Midbrain (tissue), 1 donor: ENCODE data around the gene RERE.

Experiments
- DNase-seq: peaks from one replicate; lab custom pipeline; 2025; lab: John Stamatoyannopoulos, UW

The RERE gene

GRCh38 chr1:8570465-8570864, 247.0 kb downstream of the RERE start:
- no peak for DNase-seq

GRCh38 chr1:8569242-8569641, 248.2 kb downstream of the RERE start:
- DNase-seq, result no peak

GRCh38 chr1:8568837-8569236, 248.6 kb downstream of the RERE start:
- no peak for DNase-seq

GRCh38 chr1:8567146-8567545, 250.3 kb downstream of the RERE start:
- no peak for DNase-seq

GRCh38 chr1:8565802-8566201, 251.6 kb downstream of the RERE start:
- DNase-seq, result no peak

- DNase-seq, result no peak
Observed at GRCh38 chr1:8563944-8564537, 253.4 kb downstream of the RERE start.

GRCh38 chr1:8562881-8563865, 254.3 kb downstream of the RERE start:
- no peak for DNase-seq

GRCh38 chr1:8562222-8562621, 255.2 kb downstream of the RERE start:
- DNase-seq, result no peak

GRCh38 chr1:8560611-8561544, 256.6 kb downstream of the RERE start:
- peak; percentile 66 for DNase-seq

- no peak for DNase-seq
Observed at GRCh38 chr1:8560035-8560434, 257.4 kb downstream of the RERE start.

- no peak for DNase-seq
Observed at GRCh38 chr1:8555582-8555981, 261.9 kb downstream of the RERE start.

- DNase-seq, result no peak
Observed at GRCh38 chr1:8554956-8555534, 262.4 kb downstream of the RERE start.

GRCh38 chr1:8552820-8553397, 264.5 kb downstream of the RERE start:
- DNase-seq, result no peak

GRCh38 chr1:8551613-8552489, 265.6 kb downstream of the RERE start:
- no peak for DNase-seq

GRCh38 chr1:8551057-8551456, 266.4 kb downstream of the RERE start:
- no peak for DNase-seq

- DNase-seq, result no peak
Observed at GRCh38 chr1:8547791-8548190, 269.6 kb downstream of the RERE start.

GRCh38 chr1:8545078-8545477, 272.4 kb downstream of the RERE start:
- no peak for DNase-seq

GRCh38 chr1:8544644-8545043, 272.8 kb downstream of the RERE start:
- no peak for DNase-seq

- DNase-seq, result no peak
Observed at GRCh38 chr1:8543965-8544364, 273.5 kb downstream of the RERE start.

GRCh38 chr1:8541961-8542521, 275.4 kb downstream of the RERE start:
- DNase-seq, result no peak
